ENCODE results near the gene SETD3.
"Not testable (repeated sequence)": the region's sequence is repeated elsewhere in the genome, so short reads cannot be mapped to it uniquely, and the experiment has no call there.

SETD3 gene

DNA sequence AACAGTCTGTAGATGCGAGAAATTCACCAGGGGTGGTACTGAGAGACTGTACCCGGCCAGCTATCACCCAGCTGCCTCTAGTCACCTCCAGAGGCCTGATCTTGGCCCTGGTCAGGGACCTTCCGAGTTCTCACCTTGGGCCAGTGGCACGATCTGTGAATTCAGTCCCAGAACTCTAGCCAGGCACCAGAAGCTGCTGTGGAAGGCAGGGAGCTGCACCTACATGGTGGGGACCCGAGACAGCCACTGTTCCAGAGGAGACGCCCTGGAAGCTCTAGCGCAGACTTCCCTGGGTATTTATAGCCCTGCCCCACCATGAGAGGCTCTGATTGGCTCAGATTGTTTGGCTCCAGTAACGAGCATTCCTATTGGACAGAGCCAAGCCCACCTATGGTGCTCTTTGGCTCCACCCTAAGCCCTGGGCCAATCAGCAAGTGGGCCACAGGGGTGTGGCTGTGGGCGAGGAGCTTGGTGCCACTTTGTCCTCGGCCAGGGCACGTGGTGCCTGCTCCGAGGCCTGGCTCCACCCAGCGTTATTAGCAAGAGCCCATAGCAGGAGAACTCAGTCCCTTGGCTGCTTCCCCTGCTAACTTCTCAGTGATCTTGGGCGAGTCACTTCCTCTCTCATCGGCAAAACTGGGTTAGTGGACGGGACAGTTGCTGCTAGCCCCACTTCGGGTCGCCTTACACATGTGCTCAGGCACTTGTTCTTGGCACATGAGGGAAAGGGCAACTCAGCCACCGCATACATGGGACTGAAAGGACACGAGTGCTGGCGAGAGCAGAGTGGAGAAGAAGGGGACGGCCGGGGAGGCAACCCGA, 119.7 kb downstream of the SETD3 start:
- DNase-seq (ENCODE audit: low read depth): no peak

DNA sequence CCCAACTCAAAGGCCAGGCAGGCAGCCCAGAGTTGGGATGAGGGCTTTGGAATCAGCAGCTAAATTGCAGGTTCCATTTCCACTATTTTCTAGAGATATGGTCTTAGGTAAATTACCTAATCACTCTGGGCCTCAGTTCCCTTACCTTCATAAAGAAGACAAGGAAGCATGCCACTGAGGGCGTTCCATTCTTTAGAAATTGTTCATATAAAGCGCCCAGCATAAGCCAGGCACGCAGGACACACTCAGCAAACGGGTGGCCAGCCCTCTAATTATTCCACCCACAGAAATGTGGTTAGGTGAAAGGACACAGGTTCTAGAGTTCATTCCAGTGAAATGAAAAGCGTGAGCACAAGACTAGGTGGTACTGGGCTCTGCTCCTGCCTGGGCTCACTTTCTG, 120.8 kb downstream of the SETD3 start:
- DNase-seq (ENCODE audit: low read depth): no peak

DNA sequence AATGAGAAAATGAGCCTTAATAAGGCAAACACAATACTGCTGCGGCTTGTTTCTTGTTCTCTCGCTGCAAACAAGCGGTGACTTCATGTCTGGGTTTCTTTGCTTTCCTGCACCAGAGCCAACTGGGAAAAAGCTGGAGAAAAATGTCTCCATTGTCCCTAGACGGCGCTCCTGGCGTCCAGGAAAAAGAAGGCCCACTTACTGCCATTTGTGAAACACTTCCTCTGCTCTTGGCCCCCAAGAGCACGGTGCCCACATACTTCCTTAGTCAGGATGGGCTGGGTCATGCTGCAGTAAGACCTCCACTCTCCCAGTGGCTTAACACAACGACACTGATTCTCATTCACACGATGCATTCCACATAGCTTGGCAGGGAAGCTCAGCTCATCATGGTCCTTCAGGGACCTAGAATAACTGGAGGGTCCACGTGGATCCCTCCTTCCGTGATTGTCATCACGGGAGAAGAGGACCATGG, 122.7 kb downstream of the SETD3 start:
- no peak for DNase-seq (ENCODE audit: low read depth)

DNA sequence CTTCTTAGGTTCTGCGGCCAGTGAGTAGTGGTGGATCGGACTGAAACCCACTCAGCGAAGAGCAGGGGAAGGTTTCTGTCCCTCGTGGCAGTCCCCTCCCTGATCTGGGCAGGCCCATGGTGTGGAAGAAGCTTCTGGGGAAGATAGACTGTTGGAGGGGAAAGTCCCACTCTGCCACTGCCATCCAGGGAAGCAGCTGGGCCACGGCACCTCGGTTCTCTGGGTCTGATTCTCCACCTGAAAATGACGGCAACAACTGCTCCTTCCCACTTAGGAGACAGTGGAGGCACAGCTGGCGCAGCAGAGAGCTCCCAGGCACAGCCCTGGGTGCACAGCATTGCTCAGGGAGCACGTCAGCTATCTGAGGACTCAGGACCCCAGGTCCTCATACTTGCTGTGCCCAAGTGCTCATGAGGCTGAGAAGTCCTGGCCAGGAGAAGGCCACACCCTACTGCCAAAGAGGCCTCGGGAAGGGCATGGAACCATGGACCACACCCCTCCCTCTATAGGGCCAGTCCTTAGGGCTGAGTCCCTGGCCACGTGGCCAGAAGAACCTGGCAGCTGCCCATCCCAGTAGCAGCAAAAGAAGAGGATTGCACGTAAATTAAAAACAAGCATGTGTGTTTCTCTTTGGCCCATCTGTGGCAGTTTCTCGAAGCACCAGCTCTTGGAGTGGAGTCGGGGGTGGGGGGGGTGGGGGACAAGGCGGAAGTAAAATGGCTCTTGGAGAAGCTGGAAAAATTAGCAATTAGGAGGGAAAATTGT, 123.3 kb downstream of the SETD3 start:
- DNase-seq (ENCODE audit: low read depth): no peak

DNA sequence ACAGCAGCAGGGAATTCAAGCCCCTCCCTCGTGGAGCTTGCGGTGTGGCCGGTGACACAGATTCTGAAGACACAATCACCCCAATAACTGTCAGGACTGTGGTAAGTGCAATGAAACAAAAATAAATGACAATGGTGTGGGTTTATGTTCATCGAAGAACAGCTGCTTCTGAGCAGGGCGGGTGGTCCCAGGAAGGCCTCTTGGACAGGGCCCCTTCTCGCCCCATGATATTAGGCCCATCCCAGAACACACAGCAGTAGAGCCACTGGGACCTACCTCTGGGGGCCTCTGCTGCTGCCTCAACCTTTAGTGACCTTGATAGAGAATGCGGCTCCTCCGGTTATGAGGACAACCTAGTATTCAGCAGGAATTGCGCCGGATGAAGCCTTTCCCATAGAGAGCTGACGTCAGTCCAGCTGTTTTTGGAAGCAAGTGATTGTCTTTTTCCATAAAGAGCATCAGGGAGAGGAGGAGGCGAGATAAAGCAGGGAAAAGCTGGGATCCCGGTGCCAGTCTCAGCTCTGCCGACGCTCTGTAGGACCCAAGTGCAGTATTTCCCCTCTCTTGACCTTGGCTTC, 124.5 kb downstream of the SETD3 start:
- no peak for DNase-seq (ENCODE audit: low read depth)

DNA sequence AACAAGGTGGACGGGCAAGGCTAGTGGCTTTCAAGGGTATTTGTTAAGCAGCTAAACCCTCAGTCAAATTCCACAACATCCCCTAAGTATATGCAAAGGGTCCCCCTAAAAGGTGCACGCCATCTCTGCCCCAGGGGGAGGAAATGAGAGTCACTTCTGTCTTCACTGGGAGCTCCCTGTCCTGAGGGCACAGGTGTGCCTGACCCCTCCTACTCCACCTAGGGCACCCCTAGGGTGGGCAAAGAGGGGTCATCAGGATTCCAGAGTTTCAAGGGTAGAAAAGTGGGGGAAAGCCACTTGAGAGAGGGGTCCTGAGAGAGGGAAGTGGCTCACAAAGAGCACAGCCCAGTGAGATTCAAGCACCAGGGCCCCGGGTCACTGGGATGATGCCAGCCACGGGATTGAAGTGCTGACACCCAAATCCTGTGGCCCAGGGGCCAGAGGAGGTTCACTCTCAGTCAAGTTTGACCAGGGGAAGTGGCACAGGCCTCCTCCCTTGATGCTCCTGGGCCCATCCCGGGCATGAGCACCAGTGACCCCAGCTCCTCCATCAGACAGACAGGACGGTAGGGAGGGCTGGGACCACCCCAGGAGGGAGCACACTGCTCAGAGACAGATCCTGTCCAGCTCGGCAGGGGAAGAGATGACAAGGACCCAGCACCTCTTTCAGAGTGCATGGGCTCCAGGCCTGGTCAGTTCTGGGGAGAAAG, 126.3 kb downstream of the SETD3 start:
- DNase-seq (ENCODE audit: low read depth): no peak

DNA sequence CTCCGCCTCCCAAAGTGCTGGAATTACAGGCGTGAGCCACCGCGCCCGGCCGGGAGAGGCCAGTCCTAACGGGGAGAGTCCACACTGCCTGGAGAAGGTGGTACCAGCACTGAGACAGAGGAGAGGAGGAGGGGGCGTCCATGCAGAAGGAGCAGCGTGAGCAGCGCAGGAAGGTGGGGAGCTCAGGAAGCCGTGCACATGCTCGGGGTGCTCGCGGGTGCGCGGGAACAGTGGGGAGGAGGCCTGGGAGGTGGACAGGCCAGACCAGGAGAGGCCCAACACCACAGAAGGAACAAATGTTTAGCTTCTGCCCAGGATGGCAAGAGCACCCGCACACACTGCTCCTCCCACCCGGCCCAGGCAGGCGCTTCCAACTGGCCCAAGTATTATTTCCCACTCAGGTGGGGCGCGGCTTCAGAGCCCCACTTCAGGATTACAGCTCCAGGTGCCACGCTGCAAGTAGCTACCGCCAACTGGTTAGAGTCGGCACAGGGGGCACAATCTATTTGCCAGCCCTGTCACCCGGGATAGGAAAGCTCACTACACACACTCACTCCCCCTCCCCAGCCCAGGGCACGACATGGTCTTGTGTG, 127.9 kb downstream of the SETD3 start:
- DNase-seq (ENCODE audit: low read depth): no peak

DNA sequence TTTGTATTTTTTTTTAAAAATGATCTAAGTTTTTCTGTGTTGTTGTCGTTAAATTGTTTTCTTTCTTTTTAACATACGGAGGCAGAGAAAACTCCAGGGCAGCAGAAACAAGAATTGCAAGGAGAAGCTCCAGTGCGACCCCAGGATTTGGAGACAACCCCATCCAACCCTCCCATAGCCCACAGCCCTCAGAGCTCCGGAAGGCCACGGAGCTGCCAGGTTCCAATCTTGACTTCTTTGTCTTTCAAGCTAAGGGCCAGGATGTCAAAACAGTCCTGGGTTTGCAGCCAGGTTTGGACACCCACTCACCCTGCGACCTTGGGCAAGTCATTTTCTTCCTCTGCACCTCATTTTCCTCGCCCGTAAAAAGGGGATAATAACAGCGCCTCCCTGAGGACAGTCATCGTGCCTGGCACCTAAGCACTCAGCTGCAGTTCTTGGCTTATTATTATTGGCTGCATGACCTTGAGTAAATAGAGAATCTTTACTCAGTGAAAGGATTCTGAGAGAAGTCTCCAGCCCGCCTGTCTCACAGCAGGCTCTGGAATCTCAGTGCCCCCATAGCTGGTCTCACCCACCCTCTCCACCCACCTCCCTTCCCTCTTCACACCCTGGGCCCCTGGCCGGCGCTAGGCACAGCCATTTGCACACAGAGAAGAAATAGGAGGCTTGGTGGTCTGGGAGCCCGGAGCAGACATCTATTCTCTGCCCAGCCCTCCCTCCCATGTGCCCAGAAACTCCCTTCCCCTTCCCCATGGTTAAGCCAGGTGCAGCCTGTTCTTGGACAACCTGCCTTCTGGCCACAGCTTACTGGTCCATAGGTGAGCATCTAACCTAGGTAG, 129.3 kb downstream of the SETD3 start:
- DNase-seq (ENCODE audit: low read depth): no peak

DNA sequence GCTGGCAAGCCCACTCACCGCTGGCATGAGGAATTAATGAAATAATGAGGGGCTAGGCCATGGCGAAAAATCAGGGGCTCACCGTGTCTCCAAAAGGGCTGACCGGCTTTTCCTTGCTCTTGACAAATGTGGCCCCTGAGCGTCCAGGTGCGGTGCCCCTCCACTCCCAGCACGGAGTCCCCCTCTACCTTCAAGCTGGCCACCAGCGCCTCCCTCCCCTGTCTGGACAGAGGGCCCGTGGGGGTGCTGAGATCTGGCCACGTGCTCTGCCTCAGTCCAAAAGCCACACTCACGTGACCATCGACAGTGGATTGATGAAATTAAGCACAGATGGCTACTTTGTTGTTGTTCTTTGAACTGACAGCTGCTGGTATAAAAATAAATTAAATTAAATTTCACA, 129.9 kb downstream of the SETD3 start:
- DNase-seq (ENCODE audit: low read depth): no peak

DNA sequence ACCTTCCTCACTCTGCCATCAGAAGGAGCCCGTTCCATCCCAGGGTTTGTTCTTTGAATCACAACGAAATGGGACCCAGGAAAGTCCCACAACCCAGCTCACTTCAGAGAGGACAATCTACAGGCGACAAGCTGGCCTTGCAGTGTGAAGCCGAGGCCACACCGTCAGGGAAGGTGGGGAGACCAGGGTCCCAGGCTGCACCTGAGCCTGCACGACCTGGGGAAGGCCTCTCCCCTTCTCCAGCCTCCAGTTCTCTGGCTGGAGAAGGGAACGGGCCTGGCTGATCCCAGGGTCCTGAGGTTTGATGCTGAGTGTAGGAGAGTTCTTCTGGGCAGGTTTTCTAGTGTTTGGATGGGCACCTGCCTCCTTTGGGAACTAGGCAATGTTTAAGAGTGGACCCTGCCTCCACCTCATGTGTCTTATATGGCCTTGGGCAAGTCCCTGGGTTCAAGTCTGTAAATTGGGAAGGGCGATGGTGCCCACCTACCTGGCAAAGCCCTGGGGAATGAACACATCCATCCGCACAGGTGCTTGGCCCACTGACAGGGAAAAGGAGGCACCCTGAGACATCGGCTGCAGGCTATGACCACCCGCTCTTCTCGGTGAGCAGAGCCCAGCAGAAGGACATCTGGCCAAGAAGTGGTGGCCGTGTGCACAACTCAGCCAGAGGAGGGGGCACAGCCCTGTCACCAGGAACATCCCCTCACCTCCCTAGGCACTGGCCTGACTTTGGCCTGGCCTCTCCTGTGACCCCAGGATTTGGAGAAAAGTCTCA, 130.8 kb downstream of the SETD3 start:
- DNase-seq (ENCODE audit: low read depth): no peak

DNA sequence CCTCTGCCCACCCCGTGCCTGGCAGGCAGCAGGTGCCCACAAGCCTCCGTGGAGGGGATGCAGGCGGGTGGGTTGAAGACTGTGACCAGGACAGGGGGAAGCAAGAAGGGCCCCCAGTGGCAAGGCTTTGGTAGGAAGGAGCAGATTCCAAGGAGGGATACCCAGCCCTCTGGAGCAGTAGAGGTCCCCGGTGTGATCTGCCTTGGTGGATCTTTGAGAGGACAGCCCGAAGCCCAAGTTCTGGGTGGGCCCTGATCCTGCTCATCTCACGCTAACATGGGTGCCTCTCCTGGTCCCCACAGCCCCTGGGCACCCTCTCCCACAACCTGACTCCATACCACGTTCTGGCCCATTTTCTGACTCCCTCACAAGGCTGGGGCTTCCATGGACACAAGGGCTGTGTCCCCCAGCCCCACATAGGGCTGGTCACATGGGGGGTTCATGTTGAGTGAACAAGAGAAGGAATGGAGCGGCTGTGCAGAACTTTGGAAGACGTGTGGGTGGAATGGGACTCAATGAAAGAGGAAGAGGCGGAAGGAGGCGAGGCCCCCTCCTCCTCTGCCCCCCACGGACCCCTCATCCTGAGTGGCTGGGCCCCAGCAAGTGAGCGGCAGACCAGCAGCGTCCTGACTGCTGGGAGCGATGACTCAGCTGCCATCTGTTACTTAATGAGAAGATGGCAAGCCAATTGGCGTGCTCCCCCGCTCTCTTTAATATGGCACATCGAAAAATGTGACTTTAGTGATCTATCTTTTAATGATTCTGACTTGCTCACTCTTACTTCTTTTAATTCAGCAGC, 131.6 kb downstream of the SETD3 start:
- DNase-seq (ENCODE audit: low read depth): no peak

DNA sequence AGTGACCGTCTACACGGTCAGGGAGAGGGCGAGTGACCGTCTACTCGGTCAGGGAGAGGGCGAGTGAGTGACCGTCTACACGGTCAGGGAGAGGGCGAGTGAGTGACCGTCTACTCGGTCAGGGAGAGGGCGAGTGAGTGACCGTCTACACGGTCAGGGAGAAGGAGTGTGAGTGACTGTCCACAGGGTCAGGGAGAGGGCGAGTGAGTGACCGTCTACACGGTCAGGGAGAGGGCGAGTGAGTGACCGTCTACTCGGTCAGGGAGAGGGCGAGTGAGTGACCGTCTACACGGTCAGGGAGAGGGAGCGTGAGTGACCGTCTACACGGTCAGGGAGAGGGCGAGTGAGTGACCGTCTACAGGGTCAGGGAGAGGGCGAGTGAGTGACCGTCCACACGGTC, 132.4 kb downstream of the SETD3 start:
- not testable (repeated sequence) for DNase-seq (ENCODE audit: low read depth)
